Neural progenitor cell (in vitro differentiated cells): ENCODE data around the gene C10orf67.

Experiments used
- CTCF ChIP-seq: fragments of 200-600 bp; sonication (generic); IDR thresholded peaks from 2 replicates; pipeline ENCODE4 v1.5.1; 2017; ENCODE audit warnings: antibody characterized with exemption, mild to moderate bottlenecking
- EZH2 ChIP-seq: fragments of 200-600 bp; sonication (generic); IDR thresholded peaks from 2 replicates; pipeline ENCODE4 v1.6.1; 2017; ENCODE audit warnings: antibody characterized with exemption, mild to moderate bottlenecking, moderate library complexity
- EZH2phosphoT487 ChIP-seq: fragments of 200-600 bp; sonication (generic); IDR thresholded peaks from 2 replicates; pipeline ENCODE4 v1.6.1; 2017; ENCODE audit warnings: antibody characterized with exemption

GRCh38 chr10:23383637-23384036 is 39.0 kb upstream of the C10orf67 start:
- no peak for TF ChIP-seq EZH2
- no peak for TF ChIP-seq CTCF
- TF ChIP-seq EZH2phosphoT487 = no peak
